Measurements from ENCODE around the gene ADAMTS12.

GRCh38 chr5:33657176-33657575 is 234.6 kb downstream of the ADAMTS12 start:
- no peak for TF ChIP-seq CTCF (IDR thresholded peaks at IDR 0.05)
- TF ChIP-seq EP300 (IDR thresholded peaks at IDR 0.05) = no peak
- no peak for TF ChIP-seq POLR2A (IDR thresholded peaks at IDR 0.05; ENCODE audit: low read depth)
